Ovary (tissue), 3 donors: ENCODE results near the gene ZNF804B.

Source experiments
- EP300 ChIP-seq: sonication (generic); formaldehyde crosslinking; IDR thresholded peaks from one replicate; pipeline ENCODE4 v1.6.1; 2017; ENCODE audit warnings: antibody characterized with exemption
- POLR2A ChIP-seq: fragments of 450-650 bp; IDR thresholded peaks from one replicate; pipeline ENCODE4 v1.6.1; 2017; ENCODE audit warnings: antibody characterized with exemption, mild to moderate bottlenecking, moderate library complexity
- TF ChIP-seq, protein P1 (sequence below), 3 donors: fragments of 450-650 bp in 2 of 3; fragments of 200-600 bp in 1 of 3; IDR thresholded peaks; one replicate each; pipeline versions ENCODE4 v1.5.1 to v1.8.0; 2016 to 2022; ENCODE audit warnings: antibody characterized with exemption in 3 of 3, mild to moderate bottlenecking in 1 of 3
- donor health status: DM: no; HTN: no; CAD: no.

DNA sequence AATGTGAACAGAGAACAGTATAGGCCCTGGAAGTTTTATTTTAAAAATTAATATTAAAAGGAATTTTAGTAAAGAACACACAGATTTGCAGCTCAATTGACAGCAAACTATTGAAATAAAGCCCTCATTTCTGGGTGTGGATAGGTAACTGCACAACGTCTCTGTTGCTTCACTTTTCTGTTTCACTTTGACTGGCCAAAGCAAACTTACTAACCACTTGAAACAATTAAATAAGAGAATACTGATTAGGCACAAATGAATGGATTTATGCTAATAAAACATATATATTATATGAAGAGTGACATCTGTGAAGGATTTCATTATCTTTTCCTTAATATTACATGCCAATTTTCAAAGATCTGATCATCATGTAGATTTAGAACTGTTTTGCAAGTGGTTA is 11.9 kb downstream of the ZNF804B start:
- TF ChIP-seq, protein P1, sequence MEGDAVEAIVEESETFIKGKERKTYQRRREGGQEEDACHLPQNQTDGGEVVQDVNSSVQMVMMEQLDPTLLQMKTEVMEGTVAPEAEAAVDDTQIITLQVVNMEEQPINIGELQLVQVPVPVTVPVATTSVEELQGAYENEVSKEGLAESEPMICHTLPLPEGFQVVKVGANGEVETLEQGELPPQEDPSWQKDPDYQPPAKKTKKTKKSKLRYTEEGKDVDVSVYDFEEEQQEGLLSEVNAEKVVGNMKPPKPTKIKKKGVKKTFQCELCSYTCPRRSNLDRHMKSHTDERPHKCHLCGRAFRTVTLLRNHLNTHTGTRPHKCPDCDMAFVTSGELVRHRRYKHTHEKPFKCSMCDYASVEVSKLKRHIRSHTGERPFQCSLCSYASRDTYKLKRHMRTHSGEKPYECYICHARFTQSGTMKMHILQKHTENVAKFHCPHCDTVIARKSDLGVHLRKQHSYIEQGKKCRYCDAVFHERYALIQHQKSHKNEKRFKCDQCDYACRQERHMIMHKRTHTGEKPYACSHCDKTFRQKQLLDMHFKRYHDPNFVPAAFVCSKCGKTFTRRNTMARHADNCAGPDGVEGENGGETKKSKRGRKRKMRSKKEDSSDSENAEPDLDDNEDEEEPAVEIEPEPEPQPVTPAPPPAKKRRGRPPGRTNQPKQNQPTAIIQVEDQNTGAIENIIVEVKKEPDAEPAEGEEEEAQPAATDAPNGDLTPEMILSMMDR (IDR thresholded peaks at IDR 0.05), result no peak
- TF ChIP-seq EP300 (no peak), POLR2A (no peak)
